H1 (cell line): ENCODE data around the gene SPIRE1. TPM values are rescaled to one million over a fixed set of nuclear protein-coding genes. Genes with fewer than 3 reads are reported as not detected.

Source experiments
- CTCF ChIA-PET: fragments of 300-600 bp; sonication (Branson Sonifier 250); formaldehyde crosslinking; loops from one replicate; lab custom pipeline; 2021; ENCODE audit not compliant: partially characterized antibody; lab: Charles Lee
- POLR2A ChIA-PET: fragments of 300-600 bp; sonication (Branson Sonifier 250); formaldehyde crosslinking; loops from one replicate; lab custom pipeline; 2021; ENCODE audit warnings: inconsistent platforms; ENCODE audit not compliant: partially characterized antibody; lab: Charles Lee
- DNase-seq, 2 experiments: peaks; one replicate each; pipeline versions ENCODE4 v3.0.0 to v3.0.0-alpha.2; 2010 to 2022; ENCODE audit warnings: low spot score in 2 of 2, low read depth in 1 of 2, mixed read lengths in 1 of 2
- FAIRE-seq: peaks from 2 replicates; lab custom pipeline; 2011; peaks lifted over from hg19 to GRCh38; lab: Jason Lieb, UNC
- H2AFZ ChIP-seq: 2 replicates; pipeline ENCODE4 v1.8.1; 2012; ENCODE audit warnings: low read length, inconsistent platforms
- H2AK5ac ChIP-seq: 2 replicates; pipeline ENCODE4 v1.6.1; 2013; ENCODE audit warnings: low read depth, low read length
- H2BK120ac ChIP-seq: replicated peaks from 2 replicates; pipeline ENCODE3; 2013; ENCODE audit warnings: low read depth, low read length, inconsistent platforms
- H2BK12ac ChIP-seq: 2 replicates; pipeline ENCODE4 v1.6.1; 2013; ENCODE audit warnings: low read depth, low read length
- H2BK15ac ChIP-seq: 2 replicates; pipeline ENCODE4 v1.6.1; 2013; ENCODE audit warnings: low read length
- H2BK20ac ChIP-seq: 2 replicates; pipeline ENCODE4 v1.6.1; 2013; ENCODE audit warnings: low read length
- H2BK5ac ChIP-seq: 2 replicates; pipeline ENCODE4 v1.6.1; 2013; ENCODE audit warnings: low read depth, low read length
- H3K14ac ChIP-seq: 2 replicates; pipeline ENCODE4 v1.6.1; 2013; ENCODE audit warnings: inconsistent platforms; ENCODE audit not compliant: insufficient read length
- H3K18ac ChIP-seq: 2 replicates; pipeline ENCODE4 v1.6.1; 2013; ENCODE audit warnings: low read length; ENCODE audit errors: extremely low read depth
- H3K23ac ChIP-seq: 2 replicates; pipeline ENCODE4 v1.6.1; 2013; ENCODE audit warnings: inconsistent platforms; ENCODE audit not compliant: insufficient read length
- H3K23me2 ChIP-seq: 2 replicates; pipeline ENCODE4 v1.6.1; 2013; ENCODE audit warnings: low read depth, low read length
- H3K27ac ChIP-seq: 2 replicates; pipeline ENCODE4 v1.6.1; 2011; ENCODE audit warnings: low read depth, low read length, inconsistent platforms
- H3K27me3 ChIP-seq, 4 experiments: replicated peaks in 1 of 4; 1 replicate in 1 of 4; 2 replicates in 3 of 4; pipeline versions ENCODE4 v1.6.1 to v1.8.1; 2011 to 2013; ENCODE audit warnings: low read length in 3 of 4, mild to moderate bottlenecking in 3 of 4, inconsistent platforms in 2 of 4, mixed read lengths in 2 of 4, moderate library complexity in 1 of 4; ENCODE audit not compliant: control insufficient read depth in 3 of 4, insufficient read depth in 3 of 4; ENCODE audit errors: extremely low read depth in 1 of 4
- H3K36me3 ChIP-seq, 4 experiments: 2 replicates each; pipeline versions ENCODE4 v1.6.1 to v1.8.1; 2011 to 2013; ENCODE audit warnings: mild to moderate bottlenecking in 4 of 4, low read length in 3 of 4, moderate library complexity in 2 of 4, control low read depth in 1 of 4, inconsistent platforms in 1 of 4; ENCODE audit not compliant: insufficient read depth in 4 of 4, control insufficient read depth in 2 of 4
- H3K4ac ChIP-seq: replicated peaks from 2 replicates; pipeline ENCODE3; 2013; ENCODE audit warnings: low read length, low read depth, mixed read lengths, inconsistent platforms; ENCODE audit not compliant: insufficient read length
- H3K4me1 ChIP-seq, 4 experiments: replicated peaks in 1 of 4; 1 replicate in 1 of 4; 2 replicates in 3 of 4; pipeline versions ENCODE4 v1.6.1 to v1.8.1; 2011 to 2013; ENCODE audit warnings: low read length in 3 of 4, inconsistent platforms in 2 of 4, mixed read lengths in 1 of 4; ENCODE audit not compliant: insufficient read depth in 4 of 4, control insufficient read depth in 3 of 4
- H3K4me2 ChIP-seq, 2 experiments: 2 replicates each; pipeline versions ENCODE4 v1.6.1 to v1.8.1; 2011 to 2013; ENCODE audit warnings: low read depth in 2 of 2, low read length in 2 of 2, control low read depth in 1 of 2, inconsistent platforms in 1 of 2, mild to moderate bottlenecking in 1 of 2; ENCODE audit not compliant: insufficient read depth in 1 of 2
- H3K4me3 ChIP-seq, 4 experiments: fragments of 200-600, 300-600 bp in 1 of 4; sonication (generic), shearing (Covaris generic), sonication (Bioruptor Twin) in 1 of 4; 2 replicates each; pipeline versions ENCODE4 v1.5.1 to v1.8.1; 2011 to 2016; ENCODE audit warnings: low read length in 4 of 4, low read depth in 3 of 4, control low read depth in 2 of 4, inconsistent platforms in 2 of 4, mild to moderate bottlenecking in 2 of 4, mixed read lengths in 1 of 4, moderate library complexity in 1 of 4; ENCODE audit not compliant: insufficient read depth in 2 of 4; ENCODE audit errors: extremely low read depth in 1 of 4
- H3K56ac ChIP-seq: replicated peaks from 2 replicates; pipeline ENCODE3; 2013; ENCODE audit warnings: low read depth, mild to moderate bottlenecking, mixed read lengths, low read length, inconsistent platforms; ENCODE audit not compliant: insufficient read length
- H3K79me1 ChIP-seq: 2 replicates; pipeline ENCODE4 v1.6.1; 2013; ENCODE audit warnings: low read depth, low read length, control low read depth
- H3K79me2 ChIP-seq, 2 experiments: 2 replicates each; pipeline versions ENCODE4 v1.6.1 to v1.8.1; 2012 to 2013; ENCODE audit warnings: low read length in 2 of 2, mild to moderate bottlenecking in 2 of 2, inconsistent platforms in 1 of 2; ENCODE audit not compliant: insufficient read depth in 2 of 2, control insufficient read depth in 1 of 2
- H3K9ac ChIP-seq, 4 experiments: replicated peaks in 1 of 4; 1 replicate in 1 of 4; 2 replicates in 3 of 4; pipeline versions ENCODE4 v1.6.1 to v1.8.1; 2011 to 2013; ENCODE audit warnings: low read depth in 3 of 4, low read length in 3 of 4, control low read depth in 2 of 4, mild to moderate bottlenecking in 2 of 4, moderate library complexity in 2 of 4, inconsistent platforms in 1 of 4; ENCODE audit errors: extremely low read depth in 1 of 4
- H3K9me3 ChIP-seq, 2 experiments: 2 replicates each; pipeline versions ENCODE4 v1.6.1 to v1.8.1; 2012 to 2013; ENCODE audit warnings: mild to moderate bottlenecking in 2 of 2, moderate library complexity in 2 of 2, control low read depth in 1 of 2, inconsistent platforms in 1 of 2, low read depth in 1 of 2, low read length in 1 of 2, mixed read lengths in 1 of 2; ENCODE audit not compliant: insufficient read depth in 2 of 2
- H4K20me1 ChIP-seq, 2 experiments: replicated peaks in 1 of 2; 2 replicates each; pipeline versions ENCODE3 to v1.8.1; 2011 to 2013; ENCODE audit warnings: inconsistent platforms in 2 of 2, low read length in 2 of 2, mild to moderate bottlenecking in 1 of 2; ENCODE audit not compliant: insufficient read depth in 2 of 2, control insufficient read depth in 1 of 2
- H4K5ac ChIP-seq: 2 replicates; pipeline ENCODE4 v1.6.1; 2013; ENCODE audit warnings: low read length, low read depth, mixed read lengths, inconsistent platforms; ENCODE audit not compliant: insufficient read length
- H4K8ac ChIP-seq: 2 replicates; pipeline ENCODE4 v1.8.0; 2013; ENCODE audit warnings: mild to moderate bottlenecking, moderate library complexity, low read length, inconsistent platforms; ENCODE audit not compliant: insufficient read depth; ENCODE audit errors: extremely low read depth
- H4K91ac ChIP-seq: replicated peaks from 2 replicates; pipeline ENCODE3; 2013; ENCODE audit warnings: low read length, mixed read lengths, inconsistent platforms; ENCODE audit not compliant: insufficient read length
- EGR1 ChIP-seq: IDR thresholded peaks from 2 replicates; pipeline ENCODE4 v1.6.1; 2011; ENCODE audit warnings: low read depth, low read length, borderline replicate concordance
- EP300 ChIP-seq, 2 experiments: IDR thresholded peaks; 1 replicate in 1 of 2; 2 replicates in 1 of 2; pipeline ENCODE4 v1.6.1; 2011 to 2012; ENCODE audit warnings: low read depth in 2 of 2, low read length in 2 of 2, mild to moderate bottlenecking in 2 of 2, borderline replicate concordance in 1 of 2, inconsistent platforms in 1 of 2, moderate library complexity in 1 of 2
- HDAC6 ChIP-seq: IDR thresholded peaks from one replicate; pipeline ENCODE4 v1.7.1; 2012; ENCODE audit warnings: low read depth, mild to moderate bottlenecking, inconsistent platforms, low read length, moderate library complexity
- NANOG ChIP-seq: IDR thresholded peaks from 2 replicates; pipeline ENCODE4 v1.6.1; 2011; ENCODE audit warnings: low read length, low read depth, mild to moderate bottlenecking, inconsistent platforms; ENCODE audit not compliant: insufficient read depth, poor library complexity, severe bottlenecking
- PHF8 ChIP-seq: fragments of 200-600 bp; sonication (generic); conservative IDR thresholded peaks from 2 replicates; pipeline ENCODE4 v1.7.1; 2012; ENCODE audit warnings: low read depth, mild to moderate bottlenecking, inconsistent platforms, low read length, moderate library complexity
- SAP30 ChIP-seq: fragments of 300-600 bp; sonication (generic); IDR thresholded peaks from 2 replicates; pipeline ENCODE4 v1.7.1; 2012; ENCODE audit warnings: low read length, moderate library complexity, mild to moderate bottlenecking, inconsistent platforms; ENCODE audit not compliant: insufficient read depth, insufficient replicate concordance
- SP1 ChIP-seq: IDR thresholded peaks from 2 replicates; pipeline ENCODE4 v1.6.1; 2011; ENCODE audit warnings: low read depth, low read length
- WGBS, 2 experiments: shearing (Covaris generic) in 1 of 2; methylation state at CpG; one replicate each; pipeline versions ENCODE4 v1.1.6 to v1.1.7; 2013 to 2015; ENCODE audit warnings: low lambda C conversion rate in 2 of 2, mixed read lengths in 2 of 2, inconsistent platforms in 1 of 2, low coverage in 1 of 2, missing lambda C conversion rate in 1 of 2; ENCODE audit not compliant: insufficient replicate concordance in 2 of 2, insufficient coverage in 1 of 2, insufficient read length in 1 of 2; ENCODE audit errors: extremely low coverage in 1 of 2, missing lambda C conversion rate in 1 of 2; 5-methylcytosine and 5-hydroxymethylcytosine counted together
- long read RNA-seq, 2 experiments: library from RNA in 1 of 2; library from capped mRNA in 1 of 2; stranded (forward); transcript quantifications; one replicate each; pipeline ENCODE4 v2.0.0, GENCODE V29; 2021; ENCODE audit warnings: inconsistent platforms in 1 of 2
- polyA minus RNA-seq, 3 experiments: library from RNA; depleted of rRNA, polyadenylated mRNA; stranded (reverse); fragments of >200 nt; gene quantifications; 1 replicate in 2 of 3; 2 replicates in 1 of 3; pipeline ENCODE4 v1.2.3, GENCODE V29; 2011
- polyA plus RNA-seq, 7 experiments: library from polyadenylated mRNA; depleted of rRNA in 3 of 7; stranded (reverse) in 5 of 7; unstranded in 2 of 7; fragments of >200 nt in 5 of 7; fragments of 200-250 nt in 2 of 7; gene quantifications; 1 replicate in 5 of 7; 2 replicates in 1 of 7; 4 replicates in 1 of 7; pipeline versions ENCODE4 v1.2.1 to v1.2.3, GENCODE V29; 2011 to 2013; ENCODE audit warnings: missing spikeins in 2 of 7, mixed read lengths in 2 of 7
- total RNA-seq: library from RNA; stranded (reverse); fragmentation: NEBNext Ultra II Directional; extraction: Animal tissue kit (Norgen Biotek cat#: 25700); gene quantifications from 2 replicates; pipeline ENCODE4 v1.2.1, GENCODE V29; 2021

Gene SPIRE1
- total RNA-seq, result 19.0 and 21.5 TPM in 2 replicates
- 3.7 and 6.0 TPM in 2 replicates for polyA plus RNA-seq (2011; rRNA removed)
- 7.2 TPM for polyA plus RNA-seq (2011; cell fraction: cytosol; rRNA removed)
- 7.5 TPM for polyA plus RNA-seq (2011; cell fraction: nucleus; rRNA removed)
- 9.3 to 17.6 TPM (median 11.7 TPM) in 4 replicates for polyA plus RNA-seq (2012, experiment 1 of 2)
- polyA plus RNA-seq (2012, experiment 2 of 2), result 0.94 TPM
- polyA plus RNA-seq (2013, experiment 1 of 2), result 12.4 TPM
- 12.5 TPM for polyA plus RNA-seq (2013, experiment 2 of 2)
- 15.4 and 17.5 TPM in 2 replicates for polyA minus RNA-seq (2011; rRNA and poly(A)+ RNA removed)
- polyA minus RNA-seq (2011; cell fraction: cytosol; rRNA and poly(A)+ RNA removed), result 10.7 TPM
- 8.1 TPM for polyA minus RNA-seq (2011; cell fraction: nucleus; rRNA and poly(A)+ RNA removed)
- long read RNA-seq, experiment 1, partial matches to known transcripts, result 8 of 24 reads
- long read RNA-seq, experiment 1, other reads (novel, unspliced or antisense), result 16 of 24 reads
- long read RNA-seq, experiment 2, partial matches to known transcripts, result 0 of 1 reads
- long read RNA-seq, experiment 2, other reads (novel, unspliced or antisense), result 1 of 1 reads

- Histone ChIP-seq H3K18ac (peak within 1 kb of the TSS; percentile 78; the same call in 1 of the 2 replicates), H3K4me3 (peak within 1 kb of the TSS; percentile 61 to 90 (median 74)), H2BK5ac (no peak within 1 kb of the TSS), H2AK5ac (no peak within 1 kb of the TSS), H2BK12ac (no peak within 1 kb of the TSS), H3K79me2 (peaks cover 0 to 26% of the 10 kb centered on the region in 2 experiments; a peak in 2 of 4 replicates), H3K14ac (no peak within 1 kb of the TSS), H3K27ac (no peak within 1 kb of the TSS; the same call in 1 of the 2 replicates), H2AFZ (no peak within 1 kb of the TSS; the same call in 1 of the 2 replicates), H3K4me2 (peak within 1 kb of the TSS; percentile 70 to 88), H2BK15ac (no peak within 1 kb of the TSS), H3K9me3 (no peaks in the 10 kb centered on the region), H3K36me3 (no peaks in the 10 kb centered on the region), H4K8ac (peak within 1 kb of the TSS; percentile 51), H4K91ac (no peak within 1 kb of the TSS), H3K56ac (no peak within 1 kb of the TSS), H3K79me1 (no peaks in the 10 kb centered on the region), H3K4me1 (peaks cover 0 to 3% (median 1%) of the 10 kb centered on the region in 4 experiments; a peak in 3 of 7 replicates), H3K23me2 (no peaks in the 10 kb centered on the region; the same call in 1 of the 2 replicates), H2BK120ac (no peak within 1 kb of the TSS), H3K27me3 (peaks cover 0 to 12% (median 5%) of the 10 kb centered on the region in 4 experiments; a peak in 5 of 7 replicates), H4K5ac (no peak within 1 kb of the TSS), H2BK20ac (no peak within 1 kb of the TSS), H3K23ac (no peak within 1 kb of the TSS), H3K4ac (no peak within 1 kb of the TSS), H3K9ac (peak within 1 kb of the TSS; percentile 29 to 82 (median 48); a peak in 5 of 7 replicates), H4K20me1 (peaks cover 0 to 1% of the 10 kb centered on the region in 2 experiments)
- peak in 1 of 2 experiments; percentile 79 for DNase-seq
- POLR2A ChIA-PET, result interaction anchor here (0.8 to 1.4 kb wide), 2 partner anchors 250 to 369 kb away, joined by 3 to 4 read pairs; partner anchors contain the start of gene PRELID3A
- FAIRE-seq, result no peak
- WGBS, 2 experiments, result 3% methylated on average over 33 of the region's 112 CpGs; no CpG with 5 or more reads in 1 of the 2 experiments
- CTCF ChIA-PET, result interaction anchor here (1.4 to 10.2 kb wide), 4 partner anchors 179 to 330 kb away, joined by 3 to 139 read pairs (median 6); no protein-coding TSS in a partner anchor
- no peak for TF ChIP-seq SAP30
- no peak for TF ChIP-seq EGR1
- TF ChIP-seq SP1, result no peak
- no peak for TF ChIP-seq NANOG
- TF ChIP-seq HDAC6, result no peak
- no peak; the same call in 1 of the 2 replicates for TF ChIP-seq PHF8
- TF ChIP-seq EP300 (IDR thresholded peaks at IDR 0.05; ENCODE audit: borderline replicate concordance in 1 of 2, low read depth in 2 of 2, low read length in 2 of 2), result no peak
These were observed at the start of gene SPIRE1 for GRCh38 chr18:12657684-12658425. SPIRE1 (minus strand) TSS chr18:12658107; CDS start chr18:12657866, 241 bp downstream.
